HuH-7.5 (cell line): Measurements from ENCODE around the gene DSE.

Source experiments
- DNase-seq: peaks from one replicate; pipeline ENCODE4 v3.0.0; 2011; ENCODE audit warnings: low spot score

The DSE gene

DNA sequence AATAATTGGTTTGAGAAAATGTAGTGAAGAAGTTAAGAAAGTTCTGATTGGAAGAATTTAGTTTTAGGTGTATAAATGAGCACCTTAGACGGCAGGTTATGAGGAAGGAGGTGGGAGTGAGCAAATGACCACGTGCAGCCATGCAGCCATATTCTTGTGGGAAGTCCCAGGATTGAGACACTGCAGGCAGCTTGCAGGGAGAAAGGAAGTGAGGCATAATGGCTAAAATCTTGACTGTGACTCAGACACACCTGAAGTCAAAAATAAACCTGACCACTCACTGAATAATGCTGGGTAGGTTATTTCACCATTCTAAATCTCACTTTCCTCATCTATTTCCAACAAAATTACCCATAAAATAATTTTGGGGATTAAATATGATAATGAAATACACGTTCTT is 16.6 kb downstream of the DSE start:
- DNase-seq, result no peak

DNA sequence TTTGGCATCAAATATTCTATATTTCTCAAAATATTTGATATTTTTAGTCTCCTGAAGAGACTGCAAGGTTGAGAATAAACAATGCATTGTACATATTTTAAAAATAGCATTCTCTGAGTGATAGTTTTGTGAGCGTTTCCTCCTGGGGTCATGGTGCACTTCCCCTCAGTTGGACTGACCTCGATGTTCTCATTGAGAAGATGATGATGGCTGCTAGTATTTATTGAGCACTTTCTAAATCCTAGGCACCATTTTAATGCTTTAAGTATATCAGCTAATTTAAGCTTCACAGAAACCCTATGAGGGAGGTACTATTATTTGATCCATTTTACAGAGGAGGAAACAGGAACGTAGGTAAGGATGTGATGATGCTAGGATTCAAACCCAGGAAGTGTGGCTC is 18.2 kb downstream of the DSE start:
- DNase-seq, result no peak

DNA sequence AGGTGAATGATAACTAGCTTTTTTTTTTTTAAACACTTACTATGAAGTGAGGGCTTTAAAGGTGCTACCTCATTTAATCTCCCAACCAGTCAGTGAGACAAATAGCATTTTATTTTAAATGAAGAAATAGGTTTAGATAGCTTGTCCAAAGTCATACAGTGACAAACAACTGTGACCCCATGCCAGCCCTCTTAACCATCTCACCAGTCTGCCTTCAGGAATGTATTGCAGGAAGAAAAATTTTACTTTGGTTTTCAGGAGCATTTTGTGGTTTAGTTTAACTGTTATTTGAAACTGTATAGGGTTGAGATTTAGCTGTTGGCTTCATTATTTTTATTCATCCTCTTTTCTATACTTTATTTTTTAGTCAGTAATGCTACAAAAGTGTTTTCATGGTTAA is 18.6 kb downstream of the DSE start:
- no peak for DNase-seq

DNA sequence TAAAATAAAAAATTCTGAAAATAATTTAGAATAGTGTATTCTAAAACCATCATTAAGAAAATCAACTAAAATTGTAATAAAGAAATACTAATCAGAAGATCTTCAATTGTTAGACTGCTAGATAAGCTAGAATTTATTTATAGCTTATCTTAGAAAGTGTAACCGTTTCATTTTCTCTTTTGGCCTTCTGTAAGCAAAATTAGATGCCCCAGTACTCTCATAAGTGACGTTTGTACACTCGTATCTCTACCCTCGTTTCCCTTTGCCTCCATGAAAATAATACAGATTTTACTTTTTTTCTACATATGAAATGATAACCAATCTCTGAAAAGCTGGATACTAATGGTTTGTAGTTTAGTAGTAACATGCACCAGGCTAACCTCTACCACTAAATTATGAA is 19.8 kb downstream of the DSE start:
- DNase-seq, result no peak

DNA sequence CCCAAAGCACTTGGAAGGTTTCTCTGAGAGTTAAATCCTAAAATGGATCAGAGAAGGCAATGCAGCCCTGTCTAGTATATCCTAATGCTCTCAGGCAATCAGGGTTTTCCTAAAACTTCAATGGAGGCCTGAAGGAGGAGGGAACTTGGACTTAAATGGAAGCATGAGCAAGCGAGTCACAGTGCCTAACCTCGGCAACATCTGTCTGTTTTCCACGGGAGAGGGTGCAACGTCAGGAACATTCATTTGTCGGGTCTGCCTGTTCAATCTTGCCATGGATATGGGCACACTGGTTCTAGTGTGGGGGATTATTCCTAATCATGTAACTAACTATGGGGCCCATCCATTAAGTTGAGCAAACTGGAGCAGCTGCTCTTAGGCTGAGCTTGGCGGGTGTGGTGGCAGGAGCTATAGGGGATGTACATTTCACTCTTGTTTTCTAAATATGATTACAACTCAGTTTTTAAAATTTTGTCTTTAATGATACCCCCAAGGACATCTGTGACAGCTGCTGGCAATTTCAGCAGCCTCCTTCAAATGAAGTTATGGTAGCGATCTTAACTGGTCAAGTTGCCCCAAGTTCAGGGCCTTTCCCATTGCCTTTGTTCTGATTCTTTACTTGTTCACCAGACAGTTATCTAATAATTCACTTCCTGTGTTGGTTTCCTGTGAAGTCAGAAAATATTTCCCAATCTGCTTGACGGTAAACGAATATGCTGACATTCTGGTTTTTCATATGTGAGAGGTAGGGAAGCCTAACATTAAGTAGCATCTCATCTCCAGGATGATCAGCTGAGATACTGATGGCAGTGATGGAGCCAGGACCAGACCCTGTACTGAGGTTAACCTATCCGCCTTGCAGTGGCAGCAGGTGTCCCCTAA is 21.6 kb downstream of the DSE start:
- no peak for DNase-seq

DNA sequence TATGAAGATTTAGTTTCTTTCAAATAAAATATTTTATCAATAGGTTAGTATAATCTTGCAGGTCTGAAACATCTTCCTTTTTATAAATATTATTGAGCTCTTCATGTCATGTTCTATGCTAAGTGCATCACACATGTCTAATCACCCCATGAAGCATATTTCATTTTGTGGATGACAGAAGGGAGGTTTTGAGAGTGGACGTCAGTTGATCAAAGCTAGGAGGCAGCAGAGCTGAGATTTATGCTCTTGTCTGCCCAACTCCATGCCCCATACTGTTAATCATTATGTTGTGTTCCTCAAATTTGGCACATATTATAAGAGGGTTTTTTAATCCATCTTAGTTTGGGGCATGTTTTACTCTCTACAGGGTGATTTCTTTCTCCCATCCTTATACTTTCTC is 22.7 kb downstream of the DSE start:
- no peak for DNase-seq

DNA sequence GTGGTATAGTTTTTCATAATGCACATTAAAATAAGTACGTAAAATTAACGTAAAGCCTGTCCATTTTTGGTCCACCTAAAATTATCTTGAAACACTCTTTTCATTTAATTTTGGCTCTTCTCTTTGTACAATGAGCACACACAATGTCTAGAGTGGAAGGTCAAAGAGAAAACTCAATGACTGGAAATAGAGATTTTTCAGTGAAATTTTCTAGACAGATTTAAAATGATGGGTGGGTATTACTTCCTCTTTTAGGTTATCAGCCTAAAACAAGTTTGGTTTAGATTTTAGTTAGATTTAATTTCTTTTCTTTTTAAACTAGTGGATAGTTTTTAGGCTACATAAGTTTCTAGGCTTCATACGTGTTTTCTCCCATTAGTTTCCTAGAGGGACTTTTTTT is 24.9 kb downstream of the DSE start:
- no peak for DNase-seq

DNA sequence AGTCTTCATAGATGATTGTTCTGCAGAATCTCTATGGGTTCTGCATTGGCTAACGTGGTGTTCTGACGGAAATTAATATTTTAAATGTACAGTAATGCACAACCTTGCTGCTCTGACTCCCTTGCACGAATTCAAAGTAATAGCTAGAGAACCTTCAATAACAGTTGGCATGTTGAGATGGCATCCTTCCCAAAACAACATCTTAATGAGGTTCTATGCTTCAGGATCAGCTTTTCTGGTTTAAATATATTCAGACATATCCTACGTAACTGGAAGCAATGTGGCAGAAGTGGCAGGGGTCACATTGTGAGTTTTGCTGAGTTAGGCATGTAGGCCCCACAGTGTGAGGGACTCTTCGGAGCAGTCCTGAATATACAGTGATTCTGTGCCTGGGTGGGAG is 25.7 kb downstream of the DSE start:
- DNase-seq, result no peak

DNA sequence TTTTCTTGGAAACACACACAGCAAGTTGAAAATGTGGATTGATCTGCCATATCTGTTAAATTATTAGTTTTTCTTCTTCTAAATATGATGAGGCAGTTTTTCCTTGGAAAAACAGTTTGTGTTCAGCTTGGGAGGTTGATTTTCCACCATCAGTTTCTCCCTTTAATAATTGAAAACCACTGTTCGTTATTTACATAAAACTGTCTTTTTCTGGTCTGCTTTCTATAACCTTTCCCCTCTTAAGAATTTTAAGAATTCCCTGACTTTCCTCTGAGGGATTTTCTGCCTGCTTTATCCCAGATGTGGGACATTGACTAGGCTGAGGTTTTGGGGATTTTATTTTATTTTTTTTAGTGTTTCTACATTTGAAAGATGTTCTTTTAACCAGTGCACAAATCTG is 27.2 kb downstream of the DSE start:
- no peak for DNase-seq

DNA sequence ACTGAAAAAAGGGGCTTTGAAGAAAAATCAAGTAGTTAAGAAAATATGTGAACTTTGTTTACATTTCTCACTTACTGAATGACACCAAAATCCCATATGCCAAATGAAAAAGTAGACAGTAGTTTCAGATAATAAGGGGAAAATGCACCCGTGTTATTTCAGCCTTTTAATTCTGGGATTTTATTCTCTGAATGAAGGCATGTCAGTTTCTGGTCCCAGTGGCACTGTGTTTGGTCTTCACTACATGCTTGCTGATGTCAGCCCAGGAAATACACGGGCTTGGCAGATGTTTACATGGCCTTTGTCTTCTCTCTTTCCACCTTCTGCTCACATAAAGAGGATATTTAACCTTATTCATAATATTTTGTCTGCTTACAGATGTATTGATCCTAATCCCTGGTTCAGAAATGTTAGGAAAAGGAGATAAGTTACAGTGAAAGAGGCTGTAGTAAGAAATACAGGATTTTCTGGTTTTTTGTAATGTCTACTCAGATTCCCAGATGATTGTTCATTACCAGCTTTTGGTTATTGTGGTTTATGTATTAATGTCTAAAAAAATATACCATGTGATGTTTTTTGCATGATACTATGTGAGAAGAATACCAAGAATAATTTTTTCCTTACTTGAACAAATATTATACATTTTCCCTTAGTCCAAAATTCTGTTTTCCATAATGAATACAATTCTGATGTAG is 27.7 kb downstream of the DSE start:
- no peak for DNase-seq

DNA sequence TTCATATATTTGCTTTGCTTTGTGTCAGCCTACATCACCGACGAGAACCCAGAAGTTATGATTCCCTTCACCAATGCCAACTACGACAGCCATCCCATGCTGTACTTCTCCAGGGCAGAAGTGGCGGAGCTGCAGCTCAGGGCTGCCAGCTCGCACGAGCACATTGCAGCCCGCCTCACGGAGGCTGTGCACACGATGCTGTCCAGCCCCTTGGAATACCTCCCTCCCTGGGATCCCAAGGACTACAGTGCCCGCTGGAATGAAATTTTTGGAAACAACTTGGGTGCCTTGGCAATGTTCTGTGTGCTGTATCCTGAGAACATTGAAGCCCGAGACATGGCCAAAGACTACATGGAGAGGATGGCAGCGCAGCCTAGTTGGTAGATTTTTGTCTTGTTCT is 28.5 kb downstream of the DSE start:
- DNase-seq, result no peak

DNA sequence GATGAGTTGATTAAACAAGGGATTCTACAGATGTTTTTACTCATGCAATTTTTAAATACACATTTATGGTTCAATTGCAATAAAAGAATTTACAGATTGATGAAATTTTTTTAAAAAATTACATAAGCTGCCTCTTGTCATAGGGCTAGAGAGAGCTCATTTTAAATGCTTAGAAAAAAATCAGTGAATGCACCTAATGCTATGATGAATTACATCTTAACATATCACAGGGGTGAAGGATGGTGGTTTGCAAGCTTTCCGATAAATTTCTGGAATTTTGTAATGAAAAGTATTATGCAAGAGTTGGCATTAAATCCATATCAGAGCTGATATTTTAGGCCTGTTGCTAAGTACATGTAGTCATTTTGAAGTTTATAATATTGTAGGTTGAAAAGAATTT is 29.6 kb downstream of the DSE start:
- DNase-seq, result no peak

DNA sequence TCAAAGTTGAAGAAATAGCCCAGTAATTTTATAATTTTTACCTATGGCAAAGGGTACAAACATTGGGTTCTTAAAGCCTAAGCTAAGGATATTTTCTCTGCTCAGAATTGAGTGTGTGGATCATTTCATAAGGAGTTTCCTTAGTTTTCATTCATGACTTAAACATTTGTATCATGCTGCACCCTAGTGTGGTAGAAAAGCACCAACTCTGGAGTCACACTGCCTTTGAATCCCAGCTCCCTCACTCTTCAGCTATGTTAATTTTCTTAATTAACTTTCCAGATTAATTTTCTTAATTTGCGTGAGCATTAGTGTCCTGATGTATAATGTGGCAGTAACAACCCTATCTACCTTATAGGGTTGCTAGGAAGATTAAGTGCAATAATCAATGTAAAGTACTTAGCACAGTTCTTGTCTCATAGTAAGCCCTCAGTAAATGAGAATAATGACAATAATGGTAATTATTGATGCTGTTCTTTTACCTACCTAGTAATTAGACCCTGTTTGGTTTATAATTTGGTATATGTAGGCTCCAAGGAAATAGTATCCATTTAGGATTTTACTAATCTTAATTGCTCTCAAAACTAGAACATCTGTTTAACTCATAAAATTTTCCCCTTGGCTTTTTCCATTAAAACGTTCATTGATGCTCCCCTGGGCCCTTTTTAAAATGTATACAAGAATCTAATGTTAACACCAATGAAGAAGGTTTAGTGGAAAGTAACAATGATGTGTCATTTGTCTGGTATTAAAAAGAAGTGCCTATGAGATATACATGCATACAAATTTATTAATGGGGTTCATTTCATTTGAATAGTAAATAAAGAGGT is 31.6 kb downstream of the DSE start:
- DNase-seq, result no peak

DNA sequence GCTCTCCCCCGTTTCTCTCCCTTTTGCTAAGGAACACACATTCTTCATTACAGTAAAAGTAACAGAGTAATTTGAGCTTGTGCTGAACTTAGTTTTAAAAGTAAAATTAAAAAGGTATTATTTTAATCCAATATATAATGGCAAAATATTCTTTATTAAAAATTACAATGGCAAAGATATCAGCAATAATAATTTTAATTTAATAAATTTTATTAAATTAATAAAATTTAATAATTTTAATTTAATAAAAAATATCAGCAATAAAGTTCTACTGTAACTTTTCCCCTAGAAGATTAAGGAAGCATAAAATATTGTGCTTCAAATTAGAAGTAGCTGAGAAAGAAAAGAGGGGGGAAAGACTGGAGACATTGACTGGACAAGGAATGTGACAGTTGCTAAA is 32.5 kb downstream of the DSE start:
- no peak for DNase-seq

DNA sequence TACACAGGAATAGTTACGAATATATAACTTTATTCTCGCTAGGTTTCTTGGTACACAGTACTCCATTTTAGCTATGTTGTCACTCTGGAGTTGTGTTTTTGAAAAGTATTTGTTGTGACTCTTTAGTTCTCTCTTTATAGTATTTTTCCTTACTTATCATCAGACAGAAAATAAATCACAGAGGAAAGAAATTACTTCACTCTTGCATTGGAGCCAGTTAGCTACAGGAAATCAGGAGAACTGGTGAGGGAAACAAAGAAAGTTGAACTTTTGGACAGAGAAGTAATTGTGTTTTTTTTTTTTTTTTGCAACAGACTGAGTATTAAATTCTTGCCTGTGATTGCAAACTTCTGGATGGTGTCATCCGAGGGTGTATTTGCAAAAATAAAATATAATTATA is 33.9 kb downstream of the DSE start:
- no peak for DNase-seq

DNA sequence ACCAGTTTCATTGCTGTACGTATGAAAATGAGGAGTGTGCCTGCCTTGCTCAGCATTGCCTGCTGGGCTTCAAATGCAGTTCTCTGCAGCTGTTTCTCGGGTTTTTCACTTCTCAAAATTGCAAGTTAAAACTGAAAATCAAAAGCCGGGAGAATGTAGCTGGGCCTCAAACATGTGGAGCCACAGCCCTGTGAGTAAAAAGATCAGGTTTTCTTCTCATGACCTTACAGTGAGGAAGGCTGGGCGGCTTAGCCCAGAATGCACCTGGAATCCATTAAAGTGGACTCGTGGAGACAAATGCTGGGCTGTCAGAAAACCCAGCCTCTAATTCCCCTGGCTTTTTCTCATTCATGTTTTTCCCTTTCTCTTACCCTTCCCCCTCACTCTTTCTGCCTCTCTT is 34.4 kb downstream of the DSE start:
- no peak for DNase-seq

DNA sequence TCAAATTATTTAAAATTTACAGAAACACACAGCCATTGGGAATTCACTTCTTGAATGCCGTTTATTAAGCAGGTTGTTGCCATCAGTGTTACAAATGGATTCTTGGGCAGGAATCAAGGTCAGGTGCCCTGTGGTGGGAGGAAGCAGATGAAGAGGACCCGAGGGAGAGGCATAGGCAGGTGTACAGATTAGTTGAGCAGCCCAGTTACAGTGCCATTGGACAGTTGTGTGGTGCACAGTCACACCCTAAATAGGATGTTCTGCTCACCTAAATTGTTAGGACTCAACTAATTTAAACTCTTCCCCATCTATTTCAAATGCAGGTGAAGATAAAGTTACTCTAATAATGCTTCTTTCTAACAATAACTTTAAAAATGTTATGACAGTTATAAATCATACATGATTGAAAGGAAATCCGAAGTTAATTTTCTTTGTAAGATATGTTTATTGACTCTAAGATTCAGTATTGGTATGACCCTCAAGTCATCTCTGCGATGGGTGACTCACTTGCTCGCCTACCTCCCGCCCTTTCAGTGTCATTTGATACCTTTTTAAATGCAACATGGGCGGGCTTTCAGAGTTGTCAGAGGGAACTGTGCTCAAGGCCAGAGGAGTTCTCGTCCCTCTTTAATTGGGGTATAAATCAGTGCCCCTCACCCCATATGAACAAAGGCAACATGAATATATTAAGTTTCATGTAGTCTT is 35.1 kb downstream of the DSE start:
- DNase-seq, result no peak

DNA sequence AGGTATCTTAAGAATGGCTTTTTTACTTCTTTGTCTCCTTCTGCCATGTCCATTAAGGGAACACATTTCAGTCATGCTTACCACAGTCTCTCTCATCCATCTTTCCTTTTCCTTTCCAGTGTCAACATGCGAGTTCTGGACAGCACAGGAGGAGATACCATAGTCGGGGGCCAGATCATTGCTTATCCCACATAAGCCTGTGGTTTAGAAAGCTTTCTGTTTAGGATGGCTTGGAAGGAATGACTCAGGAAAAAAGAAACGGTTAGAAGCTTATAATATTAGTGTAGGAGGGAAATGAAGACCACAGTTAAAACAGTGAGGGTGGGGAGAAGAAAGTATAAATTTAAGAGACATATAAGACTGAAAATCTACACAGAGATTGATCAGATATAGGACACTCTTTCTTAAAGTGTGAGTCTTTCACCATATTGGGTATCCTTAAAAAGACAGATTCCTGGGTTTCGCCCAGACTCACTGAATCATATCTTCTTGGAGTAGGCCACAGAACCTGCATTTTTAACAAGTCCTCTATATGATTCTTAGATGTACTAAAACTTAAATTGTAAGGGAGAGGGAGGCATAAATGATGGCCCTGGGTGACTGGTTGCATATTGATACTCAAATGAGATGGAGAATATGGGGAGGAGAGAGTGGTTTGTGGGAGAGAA is 36.1 kb downstream of the DSE start:
- DNase-seq, result no peak

DNA sequence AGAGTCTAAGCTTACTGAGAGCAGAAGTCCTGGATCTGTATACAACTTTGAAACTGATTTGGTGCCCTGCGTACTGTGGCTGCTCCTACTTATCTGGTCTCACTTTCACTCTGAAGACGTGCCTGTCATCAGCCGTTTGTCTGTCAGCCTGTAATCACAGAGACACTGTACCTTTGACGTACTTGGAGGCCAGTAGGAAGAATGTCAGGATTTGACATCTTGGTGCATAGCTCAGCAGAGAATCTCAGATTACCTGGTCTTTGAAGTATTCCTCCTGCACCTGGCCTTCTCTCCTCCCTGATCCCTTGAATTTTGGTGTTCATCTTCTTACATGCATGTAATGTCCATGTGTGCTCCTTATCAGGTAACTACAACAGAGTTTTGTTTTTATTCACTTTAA is 37.7 kb downstream of the DSE start:
- no peak for DNase-seq

DNA sequence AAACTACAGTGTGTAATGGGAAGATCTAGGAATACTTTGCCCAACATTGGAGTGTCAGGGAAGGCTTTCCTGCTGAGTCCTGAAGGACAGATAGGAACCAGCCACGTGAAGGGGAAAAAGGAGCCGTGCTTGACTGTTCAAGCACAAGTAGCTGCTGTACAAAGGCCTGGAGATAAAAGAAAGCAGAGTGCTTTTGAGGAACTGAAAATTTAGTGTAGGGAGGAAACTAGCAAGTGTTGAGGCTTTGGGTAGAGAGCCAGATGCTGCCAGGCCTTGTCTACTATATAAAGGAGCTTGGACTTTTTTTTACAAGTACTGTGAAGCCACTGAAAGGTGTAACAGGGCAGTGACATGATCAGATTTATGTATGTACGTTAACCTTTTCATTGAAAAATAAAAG is 39.0 kb downstream of the DSE start:
- DNase-seq, result no peak

DNA sequence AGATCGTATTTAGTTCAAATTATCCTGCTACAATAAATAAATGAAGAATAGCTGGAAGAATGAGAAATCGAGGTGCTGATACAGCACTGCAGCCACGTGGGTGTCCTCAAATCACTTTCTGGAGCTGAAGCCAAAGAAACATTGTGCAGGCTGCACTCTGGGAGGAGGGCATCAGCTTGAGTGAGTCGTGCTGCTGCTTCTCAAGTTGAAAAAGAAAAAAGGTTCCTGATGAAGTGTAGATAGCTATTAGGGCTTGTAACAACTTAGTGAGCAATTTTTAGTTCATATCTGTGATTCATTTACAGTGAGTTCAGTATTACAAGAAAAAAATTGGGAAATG is 40.5 kb downstream of the DSE start:
- no peak for DNase-seq

DNA sequence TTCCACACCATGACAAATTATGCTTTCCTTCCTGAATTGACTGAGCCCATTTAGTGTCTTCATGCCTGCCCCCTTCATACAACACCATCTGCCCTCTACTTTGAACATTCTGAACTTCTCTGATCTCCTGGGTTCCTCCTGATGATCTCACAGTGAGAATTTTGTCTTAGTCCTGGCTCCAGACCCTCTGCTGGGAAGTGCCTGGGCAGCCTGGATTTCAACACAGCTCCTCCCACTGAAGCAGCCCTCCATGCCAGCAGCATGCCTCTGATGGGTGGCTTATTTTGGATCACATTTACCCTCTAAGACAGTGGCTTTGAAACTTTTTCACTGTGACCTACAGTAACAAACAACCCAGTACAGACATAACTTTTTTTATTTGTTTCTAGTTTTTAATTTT is 41.5 kb downstream of the DSE start:
- DNase-seq, result no peak
